ENCODE measurements around the gene SLC46A1.
"Not testable (repeated sequence)": the region's sequence is repeated elsewhere in the genome, so short reads cannot be mapped to it uniquely, and the experiment has no call there.

Gene SLC46A1

DNA sequence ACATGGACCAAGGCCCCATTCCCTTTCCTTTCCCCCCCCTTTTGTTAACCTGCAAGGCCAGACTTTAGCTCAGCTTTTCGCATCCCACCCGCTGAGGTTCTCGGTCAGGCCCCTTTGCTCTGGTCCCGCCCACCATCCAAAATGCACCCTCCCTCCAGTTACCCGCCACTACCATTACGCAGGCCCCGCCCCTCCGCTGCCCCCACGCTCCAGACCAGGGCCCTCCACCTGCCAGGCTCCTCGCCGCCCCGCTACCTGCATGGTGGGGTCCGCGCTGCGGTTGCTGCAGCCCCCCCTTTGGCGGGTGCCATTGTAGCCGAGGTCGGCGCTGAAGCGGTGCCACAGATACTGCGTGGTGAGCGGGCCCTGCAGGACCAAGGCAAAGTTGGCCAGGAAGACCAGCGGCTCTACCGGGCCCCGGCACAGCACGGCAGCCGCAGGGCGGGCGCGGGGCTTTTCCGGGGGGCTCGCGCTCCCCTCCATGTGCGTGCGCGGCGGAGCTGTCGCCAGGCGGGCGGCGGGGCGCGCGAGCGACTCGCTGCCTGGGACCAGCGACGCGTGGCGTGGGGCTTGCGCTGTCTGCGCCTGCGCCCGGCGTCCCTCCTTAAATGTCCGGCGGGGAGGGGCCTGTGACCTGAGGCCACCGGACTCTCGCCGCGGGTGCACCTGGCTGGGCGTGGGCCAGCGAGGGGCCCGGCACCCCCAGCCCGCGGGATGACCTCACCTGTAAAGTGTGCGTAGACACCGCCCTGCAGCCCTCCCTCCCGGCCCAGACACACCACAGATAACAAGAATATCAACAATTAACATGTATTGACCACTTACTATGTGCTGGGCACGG, at the start of gene SLC46A1:
TSS of gene SLC46A1 (minus strand) at position 581 of the 841 bp plus-strand sequence. CDS start at position 483, 98 bp downstream.
- peak; percentile 82 for DNase-seq (ENCODE audit: low spot score)

DNA sequence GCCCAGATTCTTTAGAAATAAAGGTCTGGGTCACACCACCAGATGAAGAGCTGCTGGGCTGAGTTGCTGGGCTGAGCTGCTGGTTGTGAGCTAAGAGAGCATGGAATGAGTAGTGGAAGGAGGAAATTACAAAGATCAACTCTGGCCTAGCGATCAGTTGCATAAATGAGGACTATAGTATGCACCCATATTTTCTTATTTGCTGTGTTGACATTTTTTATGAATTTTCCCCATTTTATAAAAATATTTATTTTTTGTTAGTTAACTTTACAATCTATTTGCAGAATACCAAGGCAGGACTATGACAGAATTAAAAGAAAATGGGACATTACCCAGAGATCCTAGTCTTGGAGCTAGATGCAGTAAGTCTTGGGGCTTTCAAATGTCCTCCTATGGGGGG, 43.8 kb upstream of the SLC46A1 start:
- DNase-seq (ENCODE audit: low spot score): no peak

DNA sequence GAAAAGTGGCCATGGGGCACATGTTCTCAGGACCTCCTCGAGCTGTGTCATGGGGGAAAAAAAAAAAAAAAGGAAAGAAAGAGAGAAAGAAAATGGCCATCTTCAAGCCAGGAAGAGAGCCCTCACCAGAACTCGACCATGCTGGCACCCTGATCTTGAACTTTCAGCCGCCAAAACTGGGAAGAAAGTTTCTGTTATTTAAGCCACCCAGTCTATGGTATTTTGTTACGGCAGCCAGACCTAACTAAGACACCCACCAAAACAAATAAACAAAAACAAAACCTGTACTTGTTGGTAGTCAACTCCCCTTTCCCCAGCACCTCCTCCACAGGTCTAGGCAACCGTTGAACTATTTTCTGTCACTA, 41.4 kb upstream of the SLC46A1 start:
- no peak for DNase-seq (ENCODE audit: low spot score)

DNA sequence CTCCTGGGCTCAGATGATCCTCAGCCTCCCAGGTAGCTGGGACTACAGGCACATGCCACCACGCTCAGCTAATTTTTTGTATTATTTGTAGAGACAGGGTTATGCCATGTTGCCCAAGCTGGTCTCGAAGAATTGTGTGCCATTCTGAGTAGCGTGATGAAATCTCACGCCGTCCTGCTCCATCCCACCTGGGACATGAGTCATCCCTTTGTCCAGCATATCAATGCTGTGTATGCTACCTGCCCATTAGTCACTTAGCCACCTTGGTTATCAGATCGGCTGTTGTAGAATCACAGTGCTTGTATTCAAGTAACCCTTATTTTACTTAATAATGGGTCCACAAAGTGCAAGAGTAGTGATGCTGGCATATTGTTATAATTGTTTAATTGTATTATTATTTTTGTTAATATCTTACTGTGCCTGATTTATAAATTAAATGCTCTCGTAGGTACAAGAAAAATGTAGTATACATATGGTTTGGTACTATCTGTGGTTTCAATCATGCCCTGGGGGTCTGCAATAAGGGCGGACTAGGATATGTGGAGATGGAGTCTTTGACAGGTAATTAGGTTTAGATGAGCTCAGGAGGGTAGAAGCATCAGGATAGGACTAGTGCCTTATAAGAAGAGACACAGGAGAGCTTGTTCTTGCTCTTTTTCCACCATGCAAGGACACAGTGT, 40.8 kb upstream of the SLC46A1 start:
- DNase-seq (ENCODE audit: low spot score): no peak

DNA sequence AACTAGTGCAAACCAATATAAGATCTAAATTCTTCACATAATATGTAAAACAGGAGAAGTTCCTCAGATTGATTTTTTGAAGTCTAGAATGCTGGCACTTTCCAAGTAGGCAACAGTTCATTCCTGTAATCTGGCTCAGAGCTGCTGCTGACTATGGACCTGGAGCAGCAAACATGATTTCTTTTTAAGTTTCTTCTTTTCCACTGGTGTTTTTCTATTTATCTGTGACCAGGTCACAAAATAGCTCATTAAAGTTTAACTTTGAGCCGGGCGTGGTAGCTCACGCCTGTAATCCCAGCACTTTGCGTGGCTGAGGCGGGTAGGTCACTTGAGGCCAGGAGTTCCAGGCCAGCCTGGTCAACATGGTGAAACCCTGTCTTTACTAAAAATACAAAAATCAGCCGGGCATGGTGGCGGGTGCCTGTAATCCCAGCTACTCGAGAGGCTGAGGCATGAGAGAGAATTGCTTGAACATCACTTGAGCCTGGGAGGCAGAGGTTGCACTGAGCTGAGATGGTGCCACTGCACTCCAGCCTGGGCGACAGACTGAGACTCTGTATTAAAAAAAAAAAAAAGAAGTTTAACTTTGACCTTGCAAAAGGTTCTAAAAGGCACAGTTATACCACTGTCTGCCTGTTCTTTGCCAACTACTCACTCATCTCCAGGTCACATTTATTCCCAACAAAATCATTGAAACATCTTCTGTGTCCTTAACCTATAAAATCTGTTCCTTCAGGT, 38.1 kb upstream of the SLC46A1 start:
- no peak for DNase-seq (ENCODE audit: low spot score)

DNA sequence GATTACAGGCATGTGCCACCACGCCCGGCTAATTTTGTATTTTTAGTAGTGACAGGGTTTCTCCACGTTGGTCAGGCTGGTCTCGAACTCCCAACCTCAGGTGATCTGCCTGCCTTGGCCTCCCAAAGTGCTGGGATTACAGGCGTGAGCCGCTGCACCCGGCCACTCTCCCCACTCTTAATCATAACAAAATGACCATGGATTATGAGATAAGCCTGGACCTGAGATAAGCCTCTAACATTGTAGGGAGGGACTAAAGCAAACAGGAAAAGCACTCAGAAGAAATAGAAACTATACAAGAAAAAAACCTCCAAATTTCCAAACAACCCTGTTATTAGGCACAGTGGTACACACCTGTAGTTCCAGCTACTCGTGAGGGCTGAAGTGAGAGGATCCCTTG, 28.3 kb upstream of the SLC46A1 start:
- not testable (repeated sequence) for DNase-seq (ENCODE audit: low spot score)

DNA sequence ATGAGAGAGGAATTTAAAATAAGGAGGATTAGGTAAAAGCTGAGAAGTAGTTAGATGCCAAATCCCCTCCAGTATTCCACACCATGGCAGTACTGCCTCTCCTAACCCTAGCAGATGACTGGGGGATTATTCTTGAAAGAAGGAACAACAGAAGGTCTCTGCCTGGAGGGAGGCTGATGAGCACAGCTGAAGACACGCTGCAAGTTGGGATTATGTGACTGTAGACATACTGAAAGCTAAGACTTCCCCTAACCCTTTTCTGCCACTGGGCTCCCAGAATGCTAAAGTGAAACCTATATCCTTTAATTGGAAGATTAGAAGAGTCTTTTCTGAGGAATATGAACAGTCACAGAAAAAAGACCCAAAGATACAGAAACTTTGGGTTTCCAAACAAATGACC, 27.7 kb upstream of the SLC46A1 start:
- DNase-seq (ENCODE audit: low spot score): no peak

DNA sequence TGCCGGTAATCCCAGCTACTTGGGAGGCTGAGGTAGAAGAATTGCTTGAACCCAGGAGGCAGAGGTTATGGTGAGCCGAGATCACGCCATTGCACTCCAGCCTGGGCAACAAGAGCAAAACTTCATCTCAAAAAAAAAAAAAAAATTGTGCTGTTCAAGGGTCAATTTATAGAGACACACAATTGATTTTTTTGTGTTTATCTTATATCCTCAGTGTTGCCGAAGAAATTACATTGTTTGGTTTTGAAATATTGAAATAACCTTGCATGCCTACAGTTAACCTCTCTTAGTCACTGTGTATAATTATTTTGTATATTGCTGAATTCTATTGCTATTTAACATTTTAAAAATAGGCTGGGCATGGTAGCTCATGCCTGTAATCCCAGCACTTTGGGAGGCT, 22.0 kb upstream of the SLC46A1 start:
- not testable (repeated sequence) for DNase-seq (ENCODE audit: low spot score)

DNA sequence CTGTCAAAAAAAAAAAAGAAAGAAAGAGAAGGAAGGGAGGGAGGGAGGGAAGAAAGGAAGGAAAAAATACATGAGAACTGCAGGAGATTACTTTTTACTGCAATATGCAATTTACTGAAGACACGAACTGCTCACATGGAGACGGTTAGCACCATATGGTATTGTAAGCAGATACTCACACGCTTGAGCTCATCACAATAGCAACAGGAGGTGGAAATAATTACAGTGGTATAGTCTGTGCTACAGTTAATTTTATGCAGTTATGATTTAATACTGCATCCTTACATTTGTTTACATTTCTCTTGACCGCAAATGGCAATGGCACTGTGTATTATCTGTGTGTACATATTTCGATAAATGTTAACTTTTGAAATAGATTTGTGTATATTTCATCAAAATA, 21.4 kb upstream of the SLC46A1 start:
- no peak for DNase-seq (ENCODE audit: low spot score)

DNA sequence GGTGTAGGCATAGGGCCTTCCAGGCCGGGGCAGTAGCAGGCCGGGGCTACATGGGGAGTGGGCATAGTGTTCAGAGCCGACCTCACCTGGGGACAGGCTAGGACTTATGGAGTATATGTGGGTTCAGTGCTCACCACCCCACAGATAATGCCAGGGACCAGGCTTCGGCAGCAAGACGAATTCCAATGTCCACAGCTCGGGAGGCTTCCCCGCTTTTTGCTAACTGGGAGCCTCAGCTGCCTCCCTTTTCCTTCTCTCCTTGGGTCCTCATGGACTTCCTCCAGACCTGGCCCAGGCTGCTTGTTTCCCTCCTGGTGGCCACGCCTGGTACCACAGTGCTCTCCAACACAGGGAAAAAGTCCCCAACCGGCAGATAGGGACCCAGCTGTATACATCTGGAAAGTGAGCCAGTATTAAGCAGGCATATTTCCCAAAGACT, 20.1 kb upstream of the SLC46A1 start:
- peak; percentile 32 for DNase-seq (ENCODE audit: low spot score)

DNA sequence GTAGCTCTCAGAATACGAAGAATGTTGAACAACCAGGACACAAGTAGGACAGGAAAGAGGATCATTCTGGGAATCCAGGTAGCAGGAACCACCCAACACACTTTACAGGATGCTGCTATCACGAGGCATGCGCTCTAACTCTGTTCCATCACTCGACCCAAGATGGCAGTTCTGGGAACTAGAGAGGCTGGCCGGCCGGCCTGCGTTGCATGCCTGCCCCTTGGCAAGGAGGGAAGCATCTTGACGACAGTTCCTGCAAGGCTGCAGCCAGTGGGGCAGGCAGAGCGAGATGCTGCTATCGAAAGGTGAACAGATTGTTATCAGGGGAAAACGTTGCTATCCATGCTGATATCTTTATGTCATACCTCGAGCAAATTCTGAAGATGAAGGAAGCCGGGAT, 19.2 kb upstream of the SLC46A1 start:
- DNase-seq (ENCODE audit: low spot score): no peak

DNA sequence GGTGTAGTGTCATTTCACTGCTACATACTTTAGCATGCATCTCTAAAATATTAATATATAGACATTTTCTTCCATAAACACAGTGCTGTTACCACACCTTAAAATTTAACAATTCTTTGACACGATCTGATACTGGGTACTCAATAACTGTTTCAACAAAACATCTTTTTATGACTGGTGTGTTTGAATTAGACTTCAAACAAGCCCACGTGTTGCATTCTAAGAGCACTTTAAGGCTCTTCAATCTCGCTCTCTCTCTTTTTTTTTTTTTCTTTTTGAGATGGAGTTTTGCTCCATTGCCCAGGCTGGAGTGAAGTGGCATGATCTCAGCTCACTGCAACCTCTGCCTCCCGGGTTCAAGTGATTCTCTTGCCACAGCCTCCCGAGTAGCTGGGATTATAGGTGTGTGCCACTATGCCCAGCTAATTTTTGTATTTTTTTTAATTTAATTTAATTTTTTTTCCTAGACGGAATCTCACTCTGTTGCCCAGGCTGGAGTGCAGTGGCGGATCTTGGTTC, 15.8 kb upstream of the SLC46A1 start:
- no peak for DNase-seq (ENCODE audit: low spot score)

DNA sequence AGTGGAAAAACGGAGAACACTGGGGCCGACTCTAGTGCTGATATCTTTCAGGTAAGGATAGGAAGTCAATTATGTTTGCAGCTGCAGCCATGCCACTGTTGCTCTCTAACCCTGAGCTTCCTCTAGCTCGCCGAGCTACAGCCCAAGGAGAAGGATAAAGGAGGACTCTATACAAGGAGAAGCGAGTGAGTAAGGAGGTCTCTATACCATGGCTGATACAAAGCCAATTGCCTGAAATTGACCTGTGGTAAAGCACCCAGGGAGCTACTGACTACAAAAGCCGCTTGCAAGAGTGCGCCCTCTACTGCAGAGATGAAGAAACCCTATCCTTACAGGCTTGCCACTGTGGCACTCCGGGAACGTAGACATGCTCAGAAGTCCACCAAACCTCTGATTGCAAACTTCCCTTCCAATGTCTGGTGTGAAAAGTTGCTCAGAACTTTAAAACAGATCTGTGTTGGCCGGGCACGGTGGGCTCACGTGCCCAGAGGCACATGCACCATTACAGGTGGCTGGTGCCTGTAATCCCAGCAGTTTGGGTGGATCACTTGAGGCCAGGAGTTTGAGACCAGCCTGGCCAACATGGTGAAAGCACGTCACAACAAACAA, 10.8 kb upstream of the SLC46A1 start:
- peak; percentile 76 for DNase-seq (ENCODE audit: low spot score)

DNA sequence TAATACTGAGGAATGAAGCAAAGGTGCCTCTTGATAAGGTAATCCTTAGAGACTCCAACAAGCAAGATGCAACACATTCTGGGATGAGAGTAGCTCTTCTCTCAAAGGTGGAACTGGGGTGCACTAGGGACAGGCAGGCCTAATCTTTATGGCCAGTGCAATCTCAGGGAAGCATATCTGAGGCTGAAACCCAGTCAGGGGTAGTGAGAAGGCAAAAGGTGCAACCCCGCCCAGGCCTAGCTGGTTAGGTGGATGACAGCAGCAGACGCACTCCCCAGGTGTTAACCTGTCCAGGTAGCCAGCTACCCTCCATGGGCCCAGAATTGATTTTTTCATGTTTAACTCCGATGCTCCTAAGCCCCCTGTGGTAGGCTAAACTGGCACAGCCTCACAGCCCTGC, 9.9 kb upstream of the SLC46A1 start:
- DNase-seq (ENCODE audit: low spot score): no peak

DNA sequence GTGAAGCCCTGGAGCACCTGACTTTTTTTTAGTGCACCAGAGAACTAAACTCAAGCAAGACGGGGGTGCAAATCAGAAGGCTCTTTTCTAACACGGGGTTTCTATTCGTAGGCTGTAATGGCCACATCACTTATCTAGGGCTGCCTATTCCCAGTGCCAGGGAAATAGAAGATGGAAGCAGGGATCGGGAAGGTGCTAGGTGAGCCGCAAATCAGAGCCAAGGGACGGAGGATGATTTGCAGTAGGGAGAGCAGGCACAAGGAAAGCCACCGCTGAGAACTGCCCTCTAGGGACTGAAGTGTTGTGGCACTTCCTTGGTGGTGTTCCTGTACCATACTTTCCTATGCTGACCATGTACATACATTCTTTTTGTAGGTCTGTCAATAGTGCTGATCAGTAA, 7.8 kb upstream of the SLC46A1 start:
- no peak for DNase-seq (ENCODE audit: low spot score)

DNA sequence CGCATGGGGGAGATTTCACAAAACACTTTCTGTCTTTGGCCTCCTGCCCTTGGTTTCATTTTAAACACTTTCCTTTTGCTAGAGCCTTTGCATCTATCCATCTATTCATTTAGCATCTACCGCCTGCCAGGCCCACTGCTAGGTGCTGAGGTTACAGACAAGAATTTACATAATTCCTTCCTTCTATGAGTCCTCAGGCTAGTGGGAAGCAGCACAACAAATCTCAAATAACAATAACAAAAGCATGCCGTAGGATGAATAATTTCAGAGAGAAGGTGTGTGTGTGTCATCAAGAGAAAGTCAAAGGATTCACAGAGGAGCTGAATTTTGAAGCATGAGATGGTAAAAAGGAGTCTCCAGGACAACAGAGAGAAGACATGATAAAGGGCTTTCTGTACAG, 6.1 kb upstream of the SLC46A1 start:
- no peak for DNase-seq (ENCODE audit: low spot score)

DNA sequence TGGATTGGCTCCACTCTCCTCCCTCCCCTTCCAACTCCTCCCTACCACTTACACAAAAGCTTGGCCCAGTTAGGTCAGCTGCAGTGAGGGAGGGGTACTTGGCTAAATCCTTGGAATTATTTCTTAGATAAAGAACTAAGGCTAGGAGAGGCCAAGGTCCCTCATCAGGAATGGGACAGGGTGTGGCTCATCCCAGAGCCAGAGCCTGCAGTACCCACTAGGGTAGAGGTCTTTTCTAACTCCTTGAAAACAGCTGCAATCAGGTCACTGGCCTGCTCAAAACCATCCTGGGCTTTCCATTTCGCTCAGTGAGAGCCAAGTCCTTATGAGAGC, 1.9 kb upstream of the SLC46A1 start:
- no peak for DNase-seq (ENCODE audit: low spot score)

DNA sequence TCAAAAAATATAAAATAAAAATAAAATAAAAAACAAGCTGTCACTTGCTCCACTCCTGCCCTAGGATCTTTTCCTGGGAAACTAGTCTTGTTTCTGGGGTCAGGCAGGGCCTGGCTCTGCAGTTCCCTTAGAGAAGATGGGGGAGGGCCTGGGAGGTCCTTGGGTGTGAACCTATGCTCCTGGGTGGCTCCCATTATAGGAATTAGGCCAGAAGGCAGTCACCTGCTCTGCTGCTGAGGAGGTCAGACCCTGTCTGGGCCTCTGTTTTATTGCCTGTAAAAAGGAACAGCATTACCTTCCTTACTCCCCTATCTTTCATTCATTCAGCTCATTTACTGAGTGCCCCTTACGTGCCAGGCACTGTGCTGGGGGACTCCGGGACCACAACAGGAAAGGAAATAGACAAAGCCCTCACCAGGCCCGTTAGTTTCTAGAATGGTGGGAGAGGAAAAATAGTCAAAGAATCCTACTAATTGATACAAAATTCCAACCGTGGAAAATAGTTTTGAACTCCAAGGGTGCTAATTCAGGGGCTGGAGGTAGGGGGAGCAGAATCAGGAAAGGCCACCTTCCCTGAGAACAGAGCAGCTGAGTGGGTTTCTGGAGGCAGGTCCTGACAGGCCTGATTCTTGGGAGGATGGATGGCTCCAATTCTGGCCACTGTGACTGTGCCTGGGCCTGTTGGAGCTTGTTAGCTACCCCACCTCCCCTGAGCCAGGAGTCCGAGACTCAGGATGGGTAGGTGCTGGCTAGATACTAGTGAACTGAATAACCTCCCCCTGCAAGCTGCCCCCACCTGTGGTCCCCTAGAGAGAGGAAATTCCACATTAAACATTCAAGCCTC, 1.3 kb upstream of the SLC46A1 start:
- DNase-seq (ENCODE audit: low spot score): peak; percentile 85

DNA sequence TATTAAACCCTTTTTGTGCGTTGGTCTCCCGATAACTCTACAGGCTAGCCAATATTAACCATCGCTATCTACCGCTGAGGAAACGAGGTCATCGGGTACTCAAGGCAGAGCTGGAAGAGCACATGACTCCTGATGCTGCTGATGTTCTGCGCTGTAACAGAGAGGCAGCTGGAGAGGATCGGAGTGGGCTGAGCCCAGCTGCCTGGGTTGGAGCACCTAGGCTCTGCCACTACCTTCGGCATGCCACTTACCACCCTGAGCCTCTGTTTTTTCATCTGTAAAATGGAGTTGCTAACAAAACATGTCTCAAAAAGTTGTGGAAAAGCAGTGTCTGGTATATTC, 432 bp upstream of the SLC46A1 start:
- DNase-seq (ENCODE audit: low spot score): peak; percentile 55

DNA sequence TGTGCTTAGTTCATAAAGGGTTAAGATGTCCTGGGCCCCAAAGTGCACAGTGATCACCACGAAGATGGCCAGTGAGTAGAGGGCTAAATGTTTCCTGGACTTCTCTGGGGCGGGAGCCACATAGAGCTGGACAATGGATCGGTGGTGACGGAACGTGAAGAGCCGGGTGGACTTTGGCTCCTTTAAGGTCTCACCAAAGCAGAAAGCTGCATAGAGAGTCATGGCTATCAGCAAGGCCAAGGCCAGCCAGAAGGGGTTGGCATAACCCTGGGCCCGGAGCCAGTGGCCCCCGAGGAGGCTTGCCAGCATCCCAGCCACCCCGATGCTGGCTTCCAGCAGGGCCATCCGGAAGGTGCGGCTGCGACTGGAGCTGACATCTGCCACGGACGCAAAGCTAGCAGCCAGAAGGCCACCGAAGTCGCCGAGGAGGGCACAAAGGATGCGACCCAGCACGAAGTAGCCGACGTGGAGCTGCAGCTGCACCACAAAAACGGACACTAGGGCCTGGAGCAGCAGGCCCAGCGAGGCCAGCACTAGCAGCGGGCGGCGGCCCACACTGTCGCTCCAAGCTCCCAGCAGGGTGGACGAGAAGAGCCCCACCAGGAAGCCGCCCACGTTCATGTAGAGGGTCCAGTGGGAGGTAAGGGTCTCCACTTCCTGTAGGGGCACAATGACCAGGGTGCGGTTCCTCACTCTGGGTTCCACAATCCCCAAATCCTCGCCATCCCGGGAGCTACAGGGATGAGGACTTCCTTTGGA, 1.0 kb downstream of the SLC46A1 start:
- peak; percentile 50 for DNase-seq (ENCODE audit: low spot score)

DNA sequence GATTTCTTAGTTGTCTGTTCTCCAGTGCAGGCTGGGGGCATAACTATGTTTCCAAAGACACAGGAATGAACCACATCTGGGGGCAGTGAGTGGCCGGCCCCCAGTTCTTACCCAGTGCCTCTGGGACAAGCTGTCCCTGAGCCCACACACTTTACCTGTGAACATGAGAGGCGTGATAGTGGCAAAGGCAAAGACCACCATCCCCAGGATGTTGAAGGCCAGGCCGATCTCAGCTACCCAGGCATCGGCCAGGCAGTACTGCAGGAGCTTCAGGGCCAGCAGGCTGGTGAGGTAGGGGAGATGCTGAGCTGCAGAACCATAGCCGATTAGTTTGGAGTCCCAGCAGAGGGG, 1.6 kb downstream of the SLC46A1 start:
- no peak for DNase-seq (ENCODE audit: low spot score)
